Suprapubic skin (tissue), 4 donors: ENCODE results near the gene FERMT1. TPM values are rescaled to one million over a fixed set of nuclear protein-coding genes. Genes with fewer than 3 reads are reported as not detected.

Source experiments
- DNase-seq, 2 donors: peaks; one replicate each; pipeline ENCODE4 v3.0.0-alpha.2; 2019; ENCODE audit warnings: low spot score in 2 of 2
- H3K27ac ChIP-seq: fragments of 200-600 bp; sonication (generic); one replicate; pipeline ENCODE4 v1.5.1; 2019
- H3K27me3 ChIP-seq: fragments of 200-600 bp; sonication (generic); one replicate; pipeline ENCODE4 v1.5.1; 2019
- H3K36me3 ChIP-seq: fragments of 200-600 bp; sonication (generic); one replicate; pipeline ENCODE4 v1.5.1; 2019
- H3K4me1 ChIP-seq: fragments of 200-600 bp; sonication (generic); one replicate; pipeline ENCODE4 v1.5.1; 2019
- H3K4me3 ChIP-seq: fragments of 200-600 bp; sonication (generic); one replicate; pipeline ENCODE4 v1.5.1; 2019; ENCODE audit warnings: mild to moderate bottlenecking
- H3K9me3 ChIP-seq: fragments of 200-600 bp; sonication (generic); one replicate; pipeline ENCODE4 v1.5.1; 2019
- CTCF ChIP-seq, 2 donors: fragments of 200-600 bp in 1 of 2; fragments of 450-650 bp in 1 of 2; sonication (generic) in 1 of 2; IDR thresholded peaks; one replicate each; pipeline ENCODE4 v1.5.1; 2016 to 2019; ENCODE audit warnings: antibody characterized with exemption in 2 of 2, mild to moderate bottlenecking in 1 of 2, moderate library complexity in 1 of 2
- EP300 ChIP-seq: sonication (generic); formaldehyde crosslinking; IDR thresholded peaks from one replicate; pipeline ENCODE4 v1.6.1; 2017; ENCODE audit warnings: antibody characterized with exemption
- POLR2A ChIP-seq, 2 donors: fragments of 450-650 bp; IDR thresholded peaks; one replicate each; pipeline ENCODE4 v1.6.1; 2017; ENCODE audit warnings: antibody characterized with exemption in 2 of 2, mild to moderate bottlenecking in 2 of 2, moderate library complexity in 2 of 2
- POLR2AphosphoS5 ChIP-seq, 3 donors: sonication (generic); formaldehyde crosslinking; IDR thresholded peaks; one replicate each; pipeline ENCODE4 v1.6.1; 2017; ENCODE audit warnings: antibody characterized with exemption in 3 of 3
- WGBS: methylation state at CpG from one replicate; pipeline ENCODE4 v1.1.5; 2018; 5-methylcytosine and 5-hydroxymethylcytosine counted together
- total RNA-seq, 4 donors: library from RNA; depleted of rRNA; stranded (reverse); fragments of >200 nt; gene quantifications; one replicate each; pipeline ENCODE4 v1.1.0, GENCODE V29; 2016

The FERMT1 gene
- total RNA-seq, 4 donors from 2014 or later, result 32.9 to 53.4 (median 37.5) TPM

- no peaks in the 10 kb centered on the region for H3K9me3 ChIP-seq
- H3K27me3 ChIP-seq, result no peaks in the 10 kb centered on the region
- no peaks in the 10 kb centered on the region for H3K4me1 ChIP-seq
- peaks cover 18% of the 10 kb centered on the region for H3K36me3 ChIP-seq
- DNase-seq, result no peak
- H3K4me3 ChIP-seq, result no peak overlapping the region
- no peak overlapping the region for H3K27ac ChIP-seq
- TF ChIP-seq POLR2A (IDR thresholded peaks at IDR 0.05), result no peak
- no peak for TF ChIP-seq EP300
- TF ChIP-seq CTCF (IDR thresholded peaks at IDR 0.05), result no peak
- TF ChIP-seq POLR2AphosphoS5 (IDR thresholded peaks at IDR 0.05), result no peak
- WGBS, result 80% methylated on average over 7 of the region's 7 CpGs
These were observed 18.2 kb downstream of the FERMT1 start for GRCh38 chr20:6104493-6105188.

- H3K4me1 ChIP-seq, result no peaks in the 10 kb centered on the region
- no peak overlapping the region for H3K27ac ChIP-seq
- no peak overlapping the region for H3K4me3 ChIP-seq
- peaks cover 11% of the 10 kb centered on the region for H3K36me3 ChIP-seq
- no peaks in the 10 kb centered on the region for H3K9me3 ChIP-seq
- H3K27me3 ChIP-seq, result no peaks in the 10 kb centered on the region
- no peak for TF ChIP-seq EP300
- TF ChIP-seq POLR2AphosphoS5 (IDR thresholded peaks at IDR 0.05), result no peak
- no peak for DNase-seq
- WGBS, result 83% methylated on average over 1 of the region's 1 CpG
These were observed 19.5 kb downstream of the FERMT1 start for GRCh38 chr20:6103301-6103700.

DNA sequence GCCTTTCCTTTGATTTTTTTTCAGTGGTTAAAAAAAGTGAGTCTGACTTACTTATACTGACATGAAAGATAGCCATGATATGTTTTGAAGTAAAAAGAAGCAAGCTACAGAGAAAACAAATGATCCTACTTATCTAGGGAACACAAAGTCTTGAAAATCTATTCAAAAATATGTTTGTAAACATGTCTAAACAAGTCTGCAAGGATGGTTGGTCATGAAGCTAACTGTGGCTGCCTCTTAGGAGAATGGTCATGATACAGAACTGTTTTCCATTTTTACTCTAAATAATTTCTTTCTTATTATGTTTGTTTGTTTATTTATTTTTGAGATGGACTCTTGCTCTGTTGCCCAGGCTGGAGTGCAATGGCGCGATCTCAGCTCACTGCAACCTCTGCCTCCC lies 21.5 kb downstream of the FERMT1 start:
- TF ChIP-seq POLR2AphosphoS5 (IDR thresholded peaks at IDR 0.05) (no peak), EP300 (no peak), POLR2A (IDR thresholded peaks at IDR 0.05) (no peak), CTCF (IDR thresholded peaks at IDR 0.05) (no peak)
- DNase-seq, result no peak
- WGBS, result 98% methylated on average over 2 of the region's 2 CpGs
- Histone ChIP-seq H3K9me3 (no peaks in the 10 kb centered on the region), H3K27me3 (no peaks in the 10 kb centered on the region), H3K4me1 (no peaks in the 10 kb centered on the region), H3K27ac (no peak overlapping the region), H3K36me3 (peaks cover 6% of the 10 kb centered on the region), H3K4me3 (no peak overlapping the region)

DNA sequence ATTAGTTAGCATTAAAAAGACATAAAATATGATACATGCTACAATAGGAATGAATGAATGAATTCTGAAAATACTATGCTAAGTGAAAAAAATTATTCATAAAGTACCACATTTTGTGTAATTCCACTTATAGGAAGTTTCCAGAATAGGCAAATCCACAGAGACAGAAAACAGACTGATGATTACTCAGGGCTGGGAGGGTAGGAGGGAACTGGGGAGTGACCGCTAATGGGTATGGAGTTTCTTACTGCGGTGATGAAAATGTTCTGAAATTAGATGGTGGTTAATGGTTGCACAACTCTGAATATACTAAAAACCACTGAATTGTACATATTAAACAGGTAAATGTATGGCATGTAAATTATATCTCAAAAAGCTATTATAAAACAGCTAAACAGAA lies 22.6 kb downstream of the FERMT1 start:
- H3K27ac ChIP-seq, result no peak overlapping the region
- WGBS, result 89% methylated on average over 2 of the region's 2 CpGs
- H3K9me3 ChIP-seq, result no peaks in the 10 kb centered on the region
- H3K27me3 ChIP-seq, result no peaks in the 10 kb centered on the region
- H3K36me3 ChIP-seq, result peaks cover 11% of the 10 kb centered on the region
- DNase-seq, result no peak
- H3K4me3 ChIP-seq, result no peak overlapping the region
- no peaks in the 10 kb centered on the region for H3K4me1 ChIP-seq
- no peak for TF ChIP-seq POLR2AphosphoS5 (IDR thresholded peaks at IDR 0.05)
- TF ChIP-seq CTCF (IDR thresholded peaks at IDR 0.05), result no peak
- no peak for TF ChIP-seq EP300
- no peak for TF ChIP-seq POLR2A (IDR thresholded peaks at IDR 0.05)

- H3K4me1 ChIP-seq, result no peaks in the 10 kb centered on the region
- H3K27me3 ChIP-seq, result no peaks in the 10 kb centered on the region
- no peak for DNase-seq
- H3K4me3 ChIP-seq, result no peak overlapping the region
- peaks cover 8% of the 10 kb centered on the region for H3K36me3 ChIP-seq
- H3K9me3 ChIP-seq, result no peaks in the 10 kb centered on the region
- TF ChIP-seq POLR2A (IDR thresholded peaks at IDR 0.05) (no peak), CTCF (IDR thresholded peaks at IDR 0.05) (no peak), EP300 (no peak), POLR2AphosphoS5 (IDR thresholded peaks at IDR 0.05) (no peak)
- no peak overlapping the region for H3K27ac ChIP-seq
These were observed 23.0 kb downstream of the FERMT1 start for GRCh38 chr20:6099819-6100218.

GRCh38 chr20:6095409-6095808 lies 27.4 kb downstream of the FERMT1 start:
- no peak for DNase-seq
- H3K9me3 ChIP-seq, result no peaks in the 10 kb centered on the region
- H3K4me1 ChIP-seq, result no peaks in the 10 kb centered on the region
- no peaks in the 10 kb centered on the region for H3K27me3 ChIP-seq
- no peak overlapping the region for H3K27ac ChIP-seq
- 88% methylated on average over 5 of the region's 5 CpGs for WGBS
- no peak overlapping the region for H3K4me3 ChIP-seq
- peaks cover 14% of the 10 kb centered on the region for H3K36me3 ChIP-seq
- TF ChIP-seq CTCF (IDR thresholded peaks at IDR 0.05), result no peak
- TF ChIP-seq EP300, result no peak
- no peak for TF ChIP-seq POLR2A (IDR thresholded peaks at IDR 0.05)
- TF ChIP-seq POLR2AphosphoS5 (IDR thresholded peaks at IDR 0.05), result no peak
